ENCODE results near the gene DSTN. TPM values are rescaled to one million over a fixed set of nuclear protein-coding genes. Genes with fewer than 3 reads are reported as not detected.
A peak's percentile ranks its signal among the peaks of the same experiment; 100 is the strongest.

Gene DSTN
- total and polyA plus RNA-seq, 8 donors: 334 to 1,254 (median 577) TPM

DNA sequence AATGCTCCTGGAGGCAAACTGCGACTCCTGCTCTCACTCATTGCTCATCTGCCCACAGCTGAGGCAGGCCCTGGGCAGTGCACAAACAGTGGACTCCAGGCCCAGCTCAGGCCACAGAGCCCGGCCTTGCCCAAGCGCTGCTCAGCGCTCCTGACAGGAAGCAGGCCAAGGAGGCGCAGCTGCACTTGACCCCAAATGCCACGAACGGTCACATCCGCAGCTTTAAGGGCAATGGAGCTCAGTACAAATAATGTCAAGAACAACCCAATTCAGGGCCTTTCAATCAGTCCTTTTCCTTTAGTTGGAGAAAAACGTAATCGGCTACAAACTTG lies 78.4 kb downstream of the DSTN start:
- 35 to 59% (median 44%) methylated on average over 10 of the region's 10 CpGs for WGBS, 5 donors
- no peaks in the 10 kb centered on the region for H3K9me3 ChIP-seq
- DNase-seq: no peak

DNA sequence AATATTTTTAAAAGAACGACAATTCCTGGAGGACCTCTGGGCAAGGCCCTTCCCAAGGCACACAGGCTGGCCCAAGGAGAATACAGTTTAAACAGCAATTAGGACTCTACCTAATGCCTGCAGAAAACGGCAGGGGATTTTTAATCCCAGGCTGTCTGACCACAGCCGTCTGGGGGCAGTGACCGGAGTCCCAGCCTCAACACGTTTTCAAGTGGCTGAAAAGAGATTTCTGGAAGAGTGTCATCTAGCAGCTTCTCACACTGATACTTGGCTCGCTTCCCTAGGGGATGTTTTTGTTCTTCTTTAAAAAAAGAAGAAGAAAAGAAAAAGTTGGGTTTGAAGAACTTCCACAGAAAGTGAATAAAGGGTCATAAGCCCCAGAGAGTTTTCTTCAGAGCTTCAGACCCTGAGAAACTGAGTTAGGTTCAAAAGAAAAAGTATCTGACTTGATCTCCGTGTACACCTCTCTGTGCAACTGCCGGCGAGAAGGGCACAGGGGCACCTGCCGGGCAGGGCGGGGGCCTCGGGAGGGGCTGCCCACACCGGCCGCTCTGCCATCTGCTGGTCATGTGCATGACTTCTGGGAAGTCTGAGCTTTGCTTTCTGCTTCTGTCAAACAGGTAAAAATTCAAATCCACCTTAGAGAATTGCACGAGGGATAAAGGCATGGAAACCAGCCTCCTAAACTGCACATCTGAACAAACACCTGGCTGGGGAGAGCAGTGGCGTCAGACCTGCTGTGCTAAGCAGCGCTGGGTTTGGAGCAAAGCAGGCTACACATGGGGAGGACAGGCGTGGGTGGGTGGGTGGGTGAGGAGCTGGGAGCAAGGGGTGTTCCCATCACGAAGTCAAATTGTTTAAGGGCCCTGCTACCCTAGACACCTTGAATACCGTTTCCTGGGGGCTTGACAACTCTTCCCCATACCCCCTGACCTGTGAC lies 79.2 kb downstream of the DSTN start:
- Histone ChIP-seq H3K9me3 (no peaks in the 10 kb centered on the region), H3K27me3 (no peaks in the 10 kb centered on the region), H3K4me1 (peaks cover 89 to 100% (median 94%) of the 10 kb centered on the region in 4 donors), H3K27ac (peak overlapping the region; percentile 1 to 74 (median 59)), H3K4me3 (no peak overlapping the region), H3K36me3 (peaks cover 0 to 19% (median 6%) of the 10 kb centered on the region in 4 donors)
- no peak for TF ChIP-seq EP300 (IDR thresholded peaks at IDR 0.05)
- TF ChIP-seq, protein P1, sequence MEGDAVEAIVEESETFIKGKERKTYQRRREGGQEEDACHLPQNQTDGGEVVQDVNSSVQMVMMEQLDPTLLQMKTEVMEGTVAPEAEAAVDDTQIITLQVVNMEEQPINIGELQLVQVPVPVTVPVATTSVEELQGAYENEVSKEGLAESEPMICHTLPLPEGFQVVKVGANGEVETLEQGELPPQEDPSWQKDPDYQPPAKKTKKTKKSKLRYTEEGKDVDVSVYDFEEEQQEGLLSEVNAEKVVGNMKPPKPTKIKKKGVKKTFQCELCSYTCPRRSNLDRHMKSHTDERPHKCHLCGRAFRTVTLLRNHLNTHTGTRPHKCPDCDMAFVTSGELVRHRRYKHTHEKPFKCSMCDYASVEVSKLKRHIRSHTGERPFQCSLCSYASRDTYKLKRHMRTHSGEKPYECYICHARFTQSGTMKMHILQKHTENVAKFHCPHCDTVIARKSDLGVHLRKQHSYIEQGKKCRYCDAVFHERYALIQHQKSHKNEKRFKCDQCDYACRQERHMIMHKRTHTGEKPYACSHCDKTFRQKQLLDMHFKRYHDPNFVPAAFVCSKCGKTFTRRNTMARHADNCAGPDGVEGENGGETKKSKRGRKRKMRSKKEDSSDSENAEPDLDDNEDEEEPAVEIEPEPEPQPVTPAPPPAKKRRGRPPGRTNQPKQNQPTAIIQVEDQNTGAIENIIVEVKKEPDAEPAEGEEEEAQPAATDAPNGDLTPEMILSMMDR (IDR thresholded peaks at IDR 0.05): peak in 4 of 7 experiments; percentile 24 to 39 (median 32)
- TF ChIP-seq POLR2AphosphoS5 (IDR thresholded peaks at IDR 0.05): peak in 1 of 3 donors; percentile 7
- intact Hi-C loops (cut with DNase I; ENCODE audit: low total_unique reads): no loop called here
- 32 to 41% (median 37%) methylated on average over 20 of the region's 20 CpGs for WGBS, 5 donors
- DNase-seq: peak; percentile 76 to 77

More for the DNA sequence above, 78.4 kb downstream of the DSTN start:
- H3K4me3 ChIP-seq: no peak overlapping the region
- intact Hi-C loops (cut with DNase I; ENCODE audit: low total_unique reads): no loop called here
- H3K27ac ChIP-seq: peak overlapping the region; percentile 34 to 74 (median 53)
- peaks cover 94 to 100% (median 98%) of the 10 kb centered on the region in 4 donors for H3K4me1 ChIP-seq
- H3K27me3 ChIP-seq: no peaks in the 10 kb centered on the region
- peaks cover 0 to 12% (median 3%) of the 10 kb centered on the region in 4 donors for H3K36me3 ChIP-seq
- TF ChIP-seq POLR2A (IDR thresholded peaks at IDR 0.05) (no peak), POLR2AphosphoS5 (IDR thresholded peaks at IDR 0.05) (no peak), EP300 (IDR thresholded peaks at IDR 0.05) (no peak)
- TF ChIP-seq, protein P1 (IDR thresholded peaks at IDR 0.05): no peak

DNA sequence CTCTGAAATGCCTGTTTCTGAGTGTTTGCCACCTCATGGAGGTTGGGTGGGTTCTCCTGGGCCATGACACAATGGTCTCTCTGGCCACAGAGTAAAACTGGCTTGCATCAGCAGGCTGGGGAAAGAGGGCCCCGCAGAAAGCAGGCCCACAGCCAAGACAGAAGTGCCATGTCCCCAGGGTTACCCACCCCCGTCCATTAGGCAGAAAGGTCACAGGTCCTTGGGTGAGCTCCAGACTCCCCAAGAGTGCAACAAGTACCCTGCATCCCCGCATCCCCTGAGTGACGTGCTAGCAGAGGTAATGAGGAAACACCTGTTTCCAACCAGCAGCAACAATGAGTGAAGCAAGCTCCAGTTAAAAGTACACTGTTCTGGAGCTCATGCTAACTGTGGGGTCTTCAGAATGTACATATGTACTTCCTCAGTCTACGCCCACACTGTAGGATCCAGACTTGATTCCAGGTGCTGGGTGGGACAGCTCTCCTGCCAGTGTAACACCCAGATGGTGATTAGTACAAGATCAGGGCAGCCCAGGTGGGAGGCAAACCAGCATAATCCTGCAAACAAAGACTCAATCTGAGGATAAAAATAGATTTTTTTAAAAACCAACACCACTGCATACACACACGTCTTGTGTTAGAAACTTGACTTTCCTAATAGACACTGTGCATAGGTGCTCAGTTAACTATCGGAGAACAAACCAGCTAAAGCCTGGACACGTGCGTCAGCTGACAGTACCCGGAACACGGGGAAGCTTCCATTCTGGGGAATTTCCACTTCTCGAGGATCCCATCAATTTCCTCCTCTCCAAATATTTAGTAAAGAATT lies 80.6 kb downstream of the DSTN start:
- Histone ChIP-seq H3K4me1 (peaks cover 75 to 98% (median 88%) of the 10 kb centered on the region in 4 donors), H3K9me3 (no peaks in the 10 kb centered on the region), H3K36me3 (peaks cover 0 to 26% (median 13%) of the 10 kb centered on the region in 4 donors), H3K4me3 (no peak overlapping the region), H3K27ac (peak overlapping the region; percentile 16 to 74 (median 59)), H3K27me3 (no peaks in the 10 kb centered on the region)
- no peak for TF ChIP-seq POLR2A (IDR thresholded peaks at IDR 0.05)
- TF ChIP-seq, protein P1 (IDR thresholded peaks at IDR 0.05): no peak
- no peak for TF ChIP-seq EP300 (IDR thresholded peaks at IDR 0.05)
- no peak for TF ChIP-seq POLR2AphosphoS5 (IDR thresholded peaks at IDR 0.05)
- 29 to 46% (median 35%) methylated on average over 10 to 12 of the region's 12 CpGs for WGBS, 5 donors
- intact Hi-C loops (cut with DNase I; ENCODE audit: low total_unique reads): no loop called here
- no peak for DNase-seq

DNA sequence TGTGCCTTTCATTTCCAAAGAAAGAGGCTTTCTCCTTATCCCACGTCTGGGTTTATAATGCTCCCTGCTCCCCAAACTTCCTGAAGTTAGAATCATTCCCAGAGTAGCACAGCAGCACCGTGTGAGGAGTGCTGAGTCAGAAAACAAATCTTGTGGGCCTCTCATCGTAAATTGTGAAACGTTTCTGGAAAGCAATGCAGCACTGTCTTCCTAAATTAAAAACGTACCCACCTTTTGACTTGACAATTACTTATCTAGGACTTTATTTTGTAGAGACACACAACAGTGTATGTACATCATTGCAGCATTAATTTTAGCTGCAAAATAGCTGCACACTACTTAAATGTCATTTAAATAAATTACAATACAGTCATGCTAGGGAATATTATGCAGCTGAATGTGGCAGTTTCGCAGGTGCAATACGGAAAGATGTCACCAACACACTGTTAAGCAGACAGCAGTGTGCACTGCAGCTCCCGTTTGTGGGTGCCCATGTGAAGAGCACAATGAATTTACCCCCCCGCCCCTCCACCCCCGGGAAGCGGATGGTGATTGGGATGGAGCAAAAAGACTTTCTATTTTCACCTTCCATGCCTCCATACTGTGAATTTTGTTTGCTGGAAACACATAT lies 81.4 kb downstream of the DSTN start:
- Histone ChIP-seq H3K36me3 (peaks cover 0 to 32% (median 17%) of the 10 kb centered on the region in 4 donors), H3K27ac (peak overlapping the region in 4 of 5 donors; percentile 58 to 74 (median 60)), H3K4me1 (peaks cover 68 to 94% (median 82%) of the 10 kb centered on the region in 4 donors), H3K4me3 (no peak overlapping the region), H3K9me3 (no peaks in the 10 kb centered on the region), H3K27me3 (no peaks in the 10 kb centered on the region)
- 36 to 41% (median 37%) methylated on average over 11 of the region's 11 CpGs for WGBS, 5 donors
- intact Hi-C loops (cut with DNase I; ENCODE audit: low total_unique reads): no loop called here
- no peak for DNase-seq
- TF ChIP-seq, protein P1 (IDR thresholded peaks at IDR 0.05): no peak
- TF ChIP-seq EP300 (IDR thresholded peaks at IDR 0.05): no peak
- no peak for TF ChIP-seq POLR2A (IDR thresholded peaks at IDR 0.05)
- no peak for TF ChIP-seq POLR2AphosphoS5 (IDR thresholded peaks at IDR 0.05)

Measured in stomach (tissue), 9 donors.